HG03135 (cell line): ENCODE results near the gene PLK1.

Experiments used
- ATAC-seq: cut with Tn5 transposase; IDR thresholded peaks from one replicate; pipeline ENCODE4 v1.9.1; 2021; ENCODE audit warnings: mild to moderate bottlenecking, moderate library complexity; ENCODE audit not compliant: unreplicated experiment

Gene PLK1

GRCh38 chr16:23679274-23679985 is 741 bp downstream of the PLK1 start:
- ATAC-seq, result no peak

GRCh38 chr16:23679986-23680336 is 1.3 kb downstream of the PLK1 start:
- ATAC-seq, result no peak

- ATAC-seq, result no peak
These were observed 3.5 kb downstream of the PLK1 start for GRCh38 chr16:23682181-23682580.

- ATAC-seq, result no peak
These were observed 4.8 kb downstream of the PLK1 start for GRCh38 chr16:23683487-23683886.

GRCh38 chr16:23687034-23687808 is 8.5 kb downstream of the PLK1 start:
- no peak for ATAC-seq

- ATAC-seq, result no peak
These were observed 10.9 kb downstream of the PLK1 start for GRCh38 chr16:23689442-23690187.

- no peak for ATAC-seq
These were observed 12.2 kb downstream of the PLK1 start for GRCh38 chr16:23690771-23691482.

GRCh38 chr16:23691483-23692189 is 12.9 kb downstream of the PLK1 start:
- no peak for ATAC-seq

- no peak for ATAC-seq
These were observed 13.6 kb downstream of the PLK1 start for GRCh38 chr16:23692190-23692837.

GRCh38 chr16:23694265-23694643 is 15.6 kb downstream of the PLK1 start:
- ATAC-seq, result no peak

- ATAC-seq, result no peak
These were observed 16.1 kb downstream of the PLK1 start for GRCh38 chr16:23694644-23695373.

GRCh38 chr16:23695756-23696155 is 17.1 kb downstream of the PLK1 start:
- no peak for ATAC-seq

- ATAC-seq, result no peak
These were observed 20.4 kb downstream of the PLK1 start for GRCh38 chr16:23699100-23699499.

GRCh38 chr16:23700093-23700492 is 21.4 kb downstream of the PLK1 start:
- ATAC-seq, result no peak

- ATAC-seq, result no peak
These were observed 21.8 kb downstream of the PLK1 start for GRCh38 chr16:23700509-23700908.

GRCh38 chr16:23701045-23701444 is 22.4 kb downstream of the PLK1 start:
- ATAC-seq, result no peak

- ATAC-seq, result no peak
These were observed 24.3 kb downstream of the PLK1 start for GRCh38 chr16:23702951-23703350.

GRCh38 chr16:23704772-23705516 is 26.3 kb downstream of the PLK1 start:
- no peak for ATAC-seq

GRCh38 chr16:23705517-23705902 is 26.8 kb downstream of the PLK1 start:
- no peak for ATAC-seq
